HG03460 (cell line): ENCODE measurements around the gene MTMR6.

Experiments used
- ATAC-seq: cut with Tn5 transposase; IDR thresholded peaks from one replicate; pipeline ENCODE4 v1.9.1; 2021; ENCODE audit not compliant: unreplicated experiment

Gene MTMR6

DNA sequence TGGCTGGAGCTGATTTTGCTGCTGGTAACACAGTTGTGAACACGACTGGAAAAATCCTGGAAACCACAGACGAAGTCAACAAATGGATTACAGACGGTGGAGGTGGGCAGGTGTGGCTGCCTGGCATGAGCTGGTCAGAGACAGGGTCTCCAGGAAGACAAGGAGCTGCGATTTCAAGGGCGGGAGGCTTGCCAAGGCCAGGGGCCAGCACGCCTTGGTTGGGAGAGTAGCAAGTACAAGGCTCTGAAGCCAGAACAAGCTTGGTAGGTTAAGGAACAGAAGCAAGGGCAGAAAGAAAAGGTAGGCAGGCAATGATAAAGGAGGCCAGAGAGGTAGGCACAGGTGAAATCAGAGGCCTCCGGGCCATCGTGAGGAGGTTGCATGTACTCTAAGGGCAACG, 64.5 kb downstream of the MTMR6 start:
- ATAC-seq, result no peak

GRCh38 chr13:25218019-25218418, 69.3 kb downstream of the MTMR6 start:
- no peak for ATAC-seq

DNA sequence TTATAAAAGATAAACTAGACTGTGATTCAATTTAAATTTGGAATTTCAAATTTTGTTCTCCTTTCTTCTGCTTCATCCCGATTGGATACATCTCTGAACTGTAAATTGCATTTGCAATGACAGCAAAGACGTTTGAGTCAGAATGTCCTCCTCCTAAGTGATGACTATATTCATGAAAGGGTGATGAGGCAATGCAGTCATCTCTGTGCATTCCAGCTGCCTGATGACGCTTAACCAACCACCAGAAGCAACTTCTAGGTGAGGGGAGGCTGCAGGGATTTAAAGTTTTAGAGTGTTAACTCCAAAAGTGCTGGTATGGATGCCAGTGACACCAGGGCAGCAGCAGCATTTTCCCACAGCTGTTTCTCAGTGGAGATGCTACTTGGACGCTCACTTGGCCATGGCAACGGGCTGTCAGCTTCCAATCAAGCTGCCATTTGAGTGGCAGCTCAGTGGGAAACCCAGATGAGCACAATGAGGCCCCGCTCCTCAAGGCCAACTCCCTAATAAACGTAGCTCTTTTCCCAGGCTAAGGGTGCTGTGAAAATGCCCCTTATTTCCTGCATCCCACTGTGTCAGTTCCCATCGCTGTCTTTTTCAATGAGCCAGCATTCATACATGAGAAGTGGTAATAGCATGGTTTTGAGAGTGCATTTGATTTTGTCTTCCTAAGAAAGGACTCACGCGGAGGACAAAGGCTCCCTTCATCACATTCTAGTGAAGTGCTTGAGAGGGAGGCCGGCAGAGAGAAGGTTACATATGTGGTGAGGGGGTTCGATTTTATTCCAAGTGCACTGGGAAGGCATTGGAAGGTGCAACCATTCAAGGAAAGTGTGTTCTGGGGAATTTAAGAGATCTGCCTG, 70.0 kb downstream of the MTMR6 start:
- no peak for ATAC-seq

GRCh38 chr13:25215253-25215575, 72.1 kb downstream of the MTMR6 start:
- ATAC-seq, result no peak

DNA sequence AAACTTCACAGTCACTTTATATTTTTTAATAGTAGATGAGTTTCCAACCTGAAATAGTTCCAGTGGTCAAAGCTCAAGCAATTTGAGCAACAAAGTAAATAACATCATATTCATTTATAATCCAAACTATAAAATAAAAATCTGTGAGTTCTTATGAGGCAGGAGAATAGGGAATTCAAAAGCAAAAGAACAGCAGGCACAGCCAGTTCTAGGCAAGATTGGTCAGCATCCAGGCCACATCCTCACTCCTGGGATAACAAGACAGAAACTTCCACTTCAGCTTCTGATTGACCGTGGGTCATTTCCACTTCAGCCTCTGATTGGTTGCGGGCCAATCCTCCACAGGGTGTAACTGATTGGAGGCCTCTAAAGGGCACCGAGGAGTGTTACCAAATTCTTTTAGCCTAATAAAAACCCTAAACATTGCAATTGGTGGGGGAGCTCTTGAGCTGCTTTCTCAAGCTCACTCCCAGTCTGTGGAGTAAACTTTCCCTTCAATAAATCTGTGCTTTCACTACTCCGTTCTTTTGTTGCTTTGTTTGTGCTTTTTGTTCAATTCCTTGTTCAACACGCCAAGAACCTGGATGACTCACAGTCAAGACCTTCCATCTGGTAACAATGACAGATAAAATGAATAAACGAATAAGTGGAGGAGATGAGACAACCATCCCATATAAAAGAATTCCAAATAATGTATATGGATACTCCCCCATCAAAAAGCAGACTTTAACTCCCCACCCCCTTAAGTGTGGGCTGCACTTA, 72.6 kb downstream of the MTMR6 start:
- no peak for ATAC-seq

DNA sequence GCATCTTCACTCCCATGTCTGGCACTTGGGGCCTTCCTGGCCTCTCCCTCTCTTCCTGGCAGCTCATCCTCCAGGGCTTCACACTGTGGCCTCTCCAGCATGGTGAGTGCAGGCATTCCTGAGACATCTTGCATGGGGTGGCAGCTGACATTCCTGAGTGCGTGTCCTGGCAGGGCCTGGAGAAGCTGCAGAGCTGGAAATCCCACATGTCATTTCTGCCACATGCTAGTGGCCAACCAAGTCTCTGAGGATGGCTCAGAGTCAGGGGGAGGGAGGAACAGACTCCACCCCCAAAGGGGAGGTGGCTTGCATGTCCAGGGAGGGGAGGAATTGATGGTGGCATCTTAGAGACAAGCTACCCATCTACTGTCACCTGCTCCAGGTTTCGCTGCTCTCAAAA, 73.6 kb downstream of the MTMR6 start:
- no peak for ATAC-seq

- ATAC-seq, result no peak
Observed at GRCh38 chr13:25210842-25211569, 76.3 kb downstream of the MTMR6 start.

DNA sequence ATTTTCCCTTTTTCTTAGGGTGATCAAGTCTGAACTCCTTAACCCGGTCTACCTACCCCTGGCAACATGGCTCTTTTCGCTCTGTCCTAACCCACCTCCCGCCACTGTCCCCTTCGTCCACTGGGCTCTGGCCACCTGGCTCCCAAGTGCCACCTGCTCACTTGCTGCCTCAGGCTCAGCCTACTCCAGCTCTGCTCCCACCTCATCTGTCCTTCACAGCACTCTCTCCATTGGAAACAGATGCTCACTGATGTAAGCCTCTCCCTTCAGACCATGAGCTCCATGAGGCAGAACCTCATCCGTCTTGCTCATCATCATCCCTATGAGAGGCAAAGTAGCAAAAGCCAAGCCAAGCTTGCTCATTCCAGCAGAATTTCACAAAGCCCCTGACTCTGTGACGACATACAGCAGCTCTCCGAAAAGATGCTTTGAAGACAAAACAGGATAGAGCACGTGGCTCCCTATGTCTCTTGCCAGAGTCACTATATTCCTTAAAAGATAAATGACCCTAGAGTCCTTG, 79.9 kb downstream of the MTMR6 start:
- no peak for ATAC-seq

GRCh38 chr13:25204863-25205262, 82.4 kb downstream of the MTMR6 start:
- ATAC-seq, result no peak

DNA sequence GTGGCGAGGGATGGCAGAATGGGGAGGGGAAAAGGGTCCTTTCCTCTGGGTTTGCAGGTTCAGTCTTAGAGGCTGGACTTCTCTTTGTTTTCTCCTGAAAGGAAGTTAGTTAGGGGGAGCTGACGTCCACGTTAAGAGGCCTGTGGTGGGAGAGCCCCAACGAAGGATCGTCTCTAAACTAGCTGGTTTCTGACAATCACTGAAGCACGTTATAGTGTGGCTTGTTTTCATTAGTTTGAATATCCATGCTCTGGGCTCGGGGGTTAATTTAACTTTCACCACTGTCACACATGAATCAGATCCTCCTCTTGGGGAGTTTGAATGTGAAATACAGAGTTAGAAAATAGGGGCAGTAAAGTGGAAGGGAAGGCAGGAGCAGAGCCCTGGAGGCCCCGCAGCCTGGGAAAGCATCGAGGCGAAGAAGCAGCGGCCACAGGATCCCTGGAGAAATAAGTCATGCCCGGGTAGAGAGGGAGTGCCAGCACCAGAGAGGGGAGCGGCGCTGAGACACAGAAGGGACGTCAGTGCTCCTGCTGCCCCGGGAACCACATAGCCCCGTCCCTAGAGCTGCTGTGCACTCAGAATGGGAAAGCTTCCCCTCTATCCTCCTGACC, 84.1 kb downstream of the MTMR6 start:
- no peak for ATAC-seq

- ATAC-seq, result no peak
Observed at GRCh38 chr13:25200783-25201182, 86.5 kb downstream of the MTMR6 start.

GRCh38 chr13:25198647-25199046, 88.6 kb downstream of the MTMR6 start:
- ATAC-seq, result no peak

GRCh38 chr13:25196971-25197370, 90.3 kb downstream of the MTMR6 start:
- ATAC-seq, result no peak
